Activated CD4-positive, CD25-positive, alpha-beta regulatory T cell (primary cell): Measurements from ENCODE around the gene CLSTN2.

Experiments
- DNase-seq, 4 experiments: peaks; one replicate each; lab custom pipeline; 2025; lab: John Stamatoyannopoulos, UW

CLSTN2 gene

DNA sequence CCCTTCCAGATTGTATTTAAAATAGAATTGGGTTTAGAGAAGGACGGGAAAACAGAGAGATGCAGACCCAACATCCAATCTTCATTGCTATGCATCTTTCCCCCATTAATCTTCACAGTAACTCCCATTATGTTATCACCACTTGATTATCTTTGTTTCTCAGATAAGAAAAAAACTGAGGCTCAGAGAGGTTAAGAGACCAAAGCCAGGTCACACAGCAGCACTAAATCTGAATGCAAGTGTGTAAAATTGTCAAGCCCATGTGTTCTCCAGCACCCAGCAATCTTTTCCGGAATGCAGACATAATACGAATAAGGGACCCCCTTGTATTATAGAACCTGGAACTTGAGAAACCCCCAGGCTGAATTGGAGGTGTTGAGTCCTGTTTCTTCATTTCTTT, 662.4 kb downstream of the CLSTN2 start:
- no peak for DNase-seq

DNA sequence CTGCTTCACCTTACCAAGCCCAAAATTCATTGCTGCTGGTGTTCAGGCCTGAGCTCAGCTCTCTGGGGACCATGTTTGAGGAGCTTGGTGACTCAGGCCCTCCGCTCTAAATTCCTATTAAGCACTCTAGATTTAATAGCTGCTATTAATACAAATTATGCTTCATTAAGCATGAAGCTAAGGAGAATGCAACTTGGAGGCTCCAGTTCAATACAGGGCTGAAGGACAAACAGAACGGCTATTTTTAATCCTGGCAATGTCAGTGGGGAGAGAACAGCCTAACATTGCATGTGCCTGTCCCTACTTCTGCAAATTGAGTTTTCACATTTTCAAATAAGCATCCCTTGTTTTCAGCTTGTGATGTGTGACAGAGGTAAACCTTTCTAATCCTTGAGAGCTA, 662.8 kb downstream of the CLSTN2 start:
- DNase-seq = no peak

DNA sequence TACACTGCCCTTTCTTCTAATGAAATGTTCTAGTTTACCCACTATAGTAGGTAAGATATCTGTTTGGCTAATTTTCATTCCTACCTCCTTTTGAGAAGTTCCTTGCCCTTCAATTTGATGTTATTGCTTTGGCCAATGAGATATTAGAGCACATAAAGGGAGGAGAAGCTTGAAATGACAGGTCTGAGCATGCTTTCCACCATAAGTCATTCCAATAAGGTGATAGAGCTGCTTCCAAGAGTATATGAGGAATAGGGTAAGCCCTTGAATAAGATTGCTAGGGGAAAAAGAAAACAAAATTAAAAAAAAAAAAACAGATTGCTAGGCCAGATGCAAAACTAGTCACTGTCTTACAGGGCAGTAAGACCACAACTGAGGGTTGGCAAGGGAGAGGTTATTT, 664.0 kb downstream of the CLSTN2 start:
- no peak for DNase-seq

DNA sequence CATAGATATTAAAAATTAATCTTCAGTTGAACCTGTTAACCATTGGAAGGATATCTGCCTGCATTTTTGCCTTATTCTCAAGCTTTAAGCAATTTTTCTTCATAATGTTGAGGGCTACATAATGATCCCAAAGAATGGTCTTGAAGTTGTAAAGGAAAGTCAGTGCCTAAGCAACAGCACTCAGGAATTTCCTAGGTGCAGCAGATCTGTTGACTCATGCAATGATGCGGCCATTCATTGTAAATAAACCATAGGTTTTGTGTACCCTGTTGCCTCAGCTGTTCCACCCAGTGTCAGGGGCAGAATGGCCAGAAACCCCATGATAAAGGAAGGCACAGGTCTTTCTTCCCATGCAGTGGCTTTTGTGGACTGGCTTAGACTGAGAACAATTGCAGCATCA, 664.5 kb downstream of the CLSTN2 start:
- no peak for DNase-seq

DNA sequence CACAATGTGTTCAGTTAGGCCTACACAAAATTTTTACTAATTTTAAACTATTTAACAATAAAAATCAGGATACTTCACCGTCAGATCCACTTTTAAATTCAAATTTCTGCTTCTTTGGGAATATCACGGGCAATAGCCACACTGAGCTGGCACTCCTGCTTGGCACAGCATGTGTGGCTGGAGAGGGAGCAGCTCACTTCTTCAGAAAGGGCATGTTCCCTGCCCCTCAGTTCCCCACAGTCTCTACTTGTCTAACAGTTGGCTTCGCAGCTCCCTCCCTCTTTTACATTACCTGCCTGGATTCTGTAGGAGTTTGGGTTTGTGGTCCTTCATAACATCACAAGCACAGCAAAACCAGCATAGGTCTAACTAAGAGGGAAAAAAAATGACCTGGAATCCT, 666.9 kb downstream of the CLSTN2 start:
- DNase-seq = no peak

DNA sequence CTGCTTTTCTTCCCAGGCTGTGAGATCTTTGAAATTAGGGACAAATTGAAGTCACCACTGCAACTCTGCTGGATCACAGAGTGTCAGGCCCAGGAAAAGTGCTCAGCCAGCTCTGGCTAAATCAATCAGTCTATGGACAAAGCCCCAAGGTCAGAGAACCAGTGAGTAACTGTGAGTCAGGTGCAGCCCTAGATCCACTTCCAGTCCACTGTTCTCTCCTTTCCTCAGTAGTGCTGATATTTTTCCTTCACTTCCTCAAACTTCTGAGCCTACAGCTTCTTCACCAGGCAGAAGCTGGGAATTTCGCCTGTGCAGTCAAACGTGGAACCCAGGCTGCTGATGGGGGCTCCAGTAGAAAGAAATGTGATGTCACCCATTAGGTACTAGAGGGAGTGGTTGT, 667.8 kb downstream of the CLSTN2 start:
- no peak for DNase-seq

DNA sequence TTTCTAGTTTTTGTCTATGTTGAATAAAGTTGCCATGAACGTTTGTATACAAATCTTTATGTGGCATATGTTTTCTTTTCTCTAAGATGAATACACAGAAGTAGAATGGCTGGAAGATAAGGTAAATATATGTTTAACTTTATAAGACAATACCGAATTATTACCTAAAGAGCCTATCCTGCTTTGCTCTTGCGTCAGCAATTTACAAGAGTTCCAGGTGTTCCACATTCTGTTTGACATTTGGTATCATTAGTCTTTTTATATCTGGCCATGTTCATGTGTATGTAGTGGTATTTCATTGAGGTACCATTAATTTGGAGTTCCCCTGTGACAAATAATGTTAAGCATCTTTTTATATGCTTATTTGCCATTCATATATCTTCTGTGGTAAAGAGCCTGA, 668.8 kb downstream of the CLSTN2 start:
- DNase-seq = no peak

DNA sequence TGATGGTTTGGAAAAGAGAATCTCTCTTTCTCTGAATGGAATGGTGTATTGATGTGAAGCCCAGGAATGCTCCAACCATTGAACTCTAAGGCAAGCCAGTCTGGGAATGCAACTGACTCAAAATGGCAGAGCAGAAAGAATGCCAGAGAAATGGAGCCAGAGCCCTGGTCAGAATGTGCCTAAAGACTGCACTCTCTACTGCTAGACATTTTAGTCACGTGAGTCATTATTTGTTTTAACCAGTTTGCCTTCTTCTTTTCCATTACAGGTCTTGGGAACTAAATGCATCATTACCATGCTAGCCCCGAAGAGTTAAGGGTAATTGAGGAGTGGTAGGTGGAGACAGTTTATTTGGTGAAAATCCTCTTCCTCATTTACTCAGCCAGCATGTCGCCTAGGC, 675.6 kb downstream of the CLSTN2 start:
- no peak for DNase-seq

DNA sequence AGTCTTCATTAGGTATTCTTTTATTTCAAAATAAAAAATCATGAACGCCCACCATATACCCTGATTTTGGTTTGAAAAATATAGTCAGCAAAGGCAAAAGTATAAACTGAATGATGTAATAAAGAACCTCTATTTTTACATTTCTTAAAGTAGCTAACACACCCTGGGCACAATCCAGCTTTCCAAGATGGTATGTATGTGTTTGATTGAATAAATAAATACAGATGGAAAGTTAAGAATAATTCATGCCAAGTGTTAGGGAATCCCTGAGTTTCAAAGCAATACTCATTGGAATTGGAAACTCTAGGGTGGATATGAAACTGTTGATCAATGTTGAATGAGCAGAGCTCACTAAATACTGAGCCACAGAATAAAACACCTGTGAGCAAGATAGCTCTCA, 679.0 kb downstream of the CLSTN2 start:
- DNase-seq = no peak

DNA sequence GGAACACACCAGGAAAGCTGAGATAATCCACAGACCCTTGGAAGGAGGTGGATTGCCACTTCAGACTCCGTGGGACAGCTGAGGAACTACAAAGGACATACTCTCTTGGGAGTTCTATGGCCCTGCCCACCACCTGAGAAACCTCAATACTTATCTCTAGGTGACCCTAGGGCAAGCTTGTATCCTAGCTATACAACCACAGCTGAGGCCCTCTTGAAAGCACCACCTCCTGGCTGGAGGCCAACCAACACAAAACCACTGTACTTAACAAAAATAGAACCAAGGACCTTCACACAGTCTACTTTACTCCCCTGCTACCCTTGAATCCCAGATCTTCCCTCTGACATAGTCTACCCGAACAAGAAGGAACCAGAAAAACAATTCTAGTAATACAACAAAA, 682.1 kb downstream of the CLSTN2 start:
- DNase-seq = no peak

DNA sequence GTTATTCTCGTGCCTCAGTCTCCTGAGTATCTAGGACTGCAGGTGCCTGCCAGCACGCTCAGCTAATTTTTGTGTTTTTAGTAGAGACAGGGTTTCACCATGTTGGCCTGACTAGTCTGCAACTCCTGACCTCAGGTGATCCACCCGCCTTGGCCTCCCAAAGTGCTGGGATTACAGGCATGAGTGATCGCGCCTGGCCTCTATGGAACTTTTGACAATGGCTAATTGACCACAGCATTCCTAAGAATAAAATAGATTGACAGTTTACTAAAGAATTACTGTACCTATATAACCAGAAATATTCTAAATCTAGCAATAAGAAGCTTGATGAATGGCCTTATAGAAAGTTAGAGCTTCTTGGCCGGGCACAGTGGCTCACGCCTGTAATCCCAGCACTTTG, 691.9 kb downstream of the CLSTN2 start:
- DNase-seq = no peak
